GM19395 (cell line): ENCODE data around the gene USP49.
A peak's percentile ranks its signal among the peaks of the same experiment; 100 is the strongest.

Experiments used
- ATAC-seq: cut with Tn5 transposase; IDR thresholded peaks from one replicate; pipeline ENCODE4 v1.9.1; 2021; ENCODE audit warnings: mild to moderate bottlenecking, moderate library complexity; ENCODE audit not compliant: unreplicated experiment

The USP49 gene

GRCh38 chr6:41931792-41932191 is 36.6 kb upstream of the USP49 start:
- no peak for ATAC-seq

- no peak for ATAC-seq
Observed at GRCh38 chr6:41929924-41930323, 34.7 kb upstream of the USP49 start.

- ATAC-seq: no peak
Observed at GRCh38 chr6:41927253-41927652, 32.1 kb upstream of the USP49 start.

- ATAC-seq: no peak
Observed at GRCh38 chr6:41922154-41922553, 27.0 kb upstream of the USP49 start.

DNA sequence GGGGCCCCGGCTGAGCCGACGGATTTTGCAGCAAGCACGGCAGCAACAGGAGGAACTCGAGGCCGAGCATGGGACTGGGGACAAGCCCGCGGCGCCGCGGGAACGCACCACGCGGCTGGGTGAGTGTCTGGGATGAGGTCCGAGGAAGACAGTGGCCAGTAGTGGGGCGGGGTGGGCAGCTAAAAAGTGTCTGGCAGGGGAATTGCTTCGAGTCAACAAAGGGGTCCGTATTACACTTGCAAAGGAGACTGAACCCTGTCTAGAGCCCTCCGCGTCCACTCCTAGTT is 26.5 kb upstream of the USP49 start:
- ATAC-seq: no peak

- ATAC-seq: peak; percentile 93
Observed at GRCh38 chr6:41920921-41921711, 25.9 kb upstream of the USP49 start, which contains the start of the genes BYSL and MED20. Gene BYSL, plus strand, starts transcription at chr6:41921499. Its CDS starts 64 bp downstream, at chr6:41921563. Gene MED20, minus strand, starts transcription at chr6:41921139. Its CDS starts 121 bp downstream, at chr6:41921018.

- ATAC-seq: no peak
Observed at GRCh38 chr6:41917528-41917927, 22.4 kb upstream of the USP49 start.

GRCh38 chr6:41914869-41915530 is 19.8 kb upstream of the USP49 start:
- ATAC-seq: no peak

DNA sequence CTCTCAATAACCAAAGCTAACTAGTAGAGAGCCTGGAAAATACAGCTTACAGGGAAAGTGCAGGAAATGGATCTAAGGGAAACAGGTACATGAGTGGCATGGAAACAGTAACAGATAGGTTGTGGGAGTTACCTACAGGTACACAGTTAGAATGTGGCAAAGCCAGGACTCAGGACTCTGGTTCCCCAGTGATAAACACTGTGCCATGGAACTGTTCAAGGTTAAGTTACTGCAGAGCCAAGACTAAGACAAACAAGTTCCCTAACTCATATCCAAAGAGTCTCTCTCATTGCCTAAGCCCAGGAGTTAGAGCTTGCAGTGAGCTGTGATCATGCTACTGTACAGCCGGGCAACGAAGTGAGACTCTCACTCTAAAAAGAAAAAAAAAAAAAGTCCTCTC is 19.2 kb upstream of the USP49 start:
- ATAC-seq: no peak

DNA sequence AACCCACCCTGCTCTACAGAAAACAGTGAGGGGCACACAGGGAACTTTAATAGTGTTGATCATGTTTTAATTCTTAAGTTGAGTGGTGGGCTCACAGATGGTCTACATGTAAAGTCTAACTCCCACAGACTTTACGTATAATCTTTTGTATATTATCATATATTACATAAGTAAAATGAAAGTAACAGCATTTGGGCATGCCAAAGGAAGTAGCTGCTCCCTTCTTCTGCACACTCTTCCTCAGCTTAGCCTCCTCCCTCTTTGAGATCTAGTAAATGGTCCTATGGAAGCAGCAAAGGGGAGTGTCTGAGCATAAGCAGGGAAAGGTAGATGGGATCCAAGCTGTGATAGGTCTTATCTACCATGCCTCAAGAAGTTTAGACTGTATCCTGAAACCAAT is 14.6 kb upstream of the USP49 start:
- no peak for ATAC-seq

GRCh38 chr6:41901882-41902519 is 6.8 kb upstream of the USP49 start:
- ATAC-seq: no peak

GRCh38 chr6:41900861-41901260 is 5.7 kb upstream of the USP49 start:
- ATAC-seq: no peak

DNA sequence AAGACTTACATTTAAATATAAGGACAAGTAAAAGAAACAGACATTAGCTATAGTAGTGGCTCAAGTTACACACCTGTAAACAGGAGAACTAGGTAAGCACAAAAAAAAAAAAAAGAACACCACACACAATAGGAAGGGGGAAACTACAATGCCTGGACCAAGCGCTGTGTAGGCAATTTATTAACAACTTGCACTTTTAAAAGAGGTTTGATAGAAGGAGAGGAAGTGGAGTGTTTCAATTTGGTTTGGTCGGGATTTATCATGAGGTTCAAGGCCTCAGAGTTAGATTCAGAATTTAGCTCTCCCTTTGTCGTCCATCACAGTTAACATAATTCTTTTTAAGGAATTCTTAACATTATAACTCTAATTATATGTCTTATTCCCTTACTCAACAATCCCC is 1.1 kb upstream of the USP49 start:
- ATAC-seq: no peak

DNA sequence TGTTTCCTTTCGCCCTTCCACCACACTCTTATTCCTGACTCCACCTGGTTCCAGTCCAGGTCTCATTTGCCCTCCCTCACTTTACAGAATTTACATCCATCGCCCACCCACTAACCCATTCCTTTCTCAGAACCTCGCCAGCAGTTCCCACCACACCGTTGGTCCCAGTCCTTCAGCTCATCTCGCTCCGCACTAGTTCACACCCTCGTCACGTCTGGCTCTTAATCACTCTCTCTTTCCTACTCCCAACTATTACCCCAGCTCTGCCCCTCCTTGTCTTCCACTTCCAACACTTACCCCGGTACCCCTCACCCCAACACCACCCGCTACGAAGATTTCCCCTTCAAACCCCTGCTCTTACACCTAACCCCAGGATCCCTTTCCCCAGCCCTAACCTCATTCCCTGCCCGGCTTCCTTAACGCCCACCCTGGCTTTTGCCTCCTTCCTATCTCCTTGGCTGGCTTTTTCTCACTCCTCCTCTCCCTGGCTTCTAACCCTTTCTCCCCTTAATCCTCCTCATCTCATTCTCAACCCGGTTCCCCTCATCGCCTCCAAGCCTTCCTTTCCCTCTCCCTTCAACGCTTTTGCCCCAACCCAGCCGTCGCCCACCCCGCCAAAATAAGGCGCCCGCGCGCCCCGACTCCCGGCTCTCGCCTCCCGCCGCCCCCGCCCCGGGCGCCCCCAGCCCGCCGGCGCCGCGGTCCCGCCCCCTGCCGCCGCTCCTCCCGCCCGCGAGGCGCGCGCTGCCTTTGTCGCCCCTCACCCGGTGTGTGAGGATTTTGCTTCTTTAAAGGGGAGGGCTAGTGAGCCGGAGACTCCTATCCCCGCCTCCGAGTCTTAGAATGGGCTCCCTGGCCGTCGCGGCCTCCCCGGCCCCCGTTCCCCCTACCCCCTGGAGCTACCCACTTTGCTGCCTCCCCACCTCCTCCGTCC is 542 bp downstream of the USP49 start:
- peak; percentile 35 for ATAC-seq

GRCh38 chr6:41892921-41893564 is 2.1 kb downstream of the USP49 start:
- no peak for ATAC-seq

DNA sequence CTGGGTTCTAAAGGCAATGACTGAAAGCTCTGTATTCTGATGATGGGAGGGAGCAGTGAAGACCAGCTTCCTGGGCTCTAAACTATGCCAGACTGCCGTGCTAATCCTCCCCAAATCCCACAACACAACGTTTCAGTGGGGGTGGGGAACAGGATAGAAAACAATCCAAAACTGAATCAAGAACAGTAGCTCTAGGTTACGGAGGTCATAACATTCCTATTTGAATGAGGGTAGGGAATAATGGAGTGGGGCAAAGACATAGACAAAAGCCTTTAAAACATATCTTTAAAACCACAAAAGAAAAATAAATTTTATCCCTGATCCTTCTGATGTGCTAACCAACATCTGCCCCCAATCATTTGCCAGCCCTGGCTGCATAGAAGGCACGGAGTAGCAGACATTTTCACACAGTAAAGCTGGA is 7.8 kb downstream of the USP49 start:
- no peak for ATAC-seq

DNA sequence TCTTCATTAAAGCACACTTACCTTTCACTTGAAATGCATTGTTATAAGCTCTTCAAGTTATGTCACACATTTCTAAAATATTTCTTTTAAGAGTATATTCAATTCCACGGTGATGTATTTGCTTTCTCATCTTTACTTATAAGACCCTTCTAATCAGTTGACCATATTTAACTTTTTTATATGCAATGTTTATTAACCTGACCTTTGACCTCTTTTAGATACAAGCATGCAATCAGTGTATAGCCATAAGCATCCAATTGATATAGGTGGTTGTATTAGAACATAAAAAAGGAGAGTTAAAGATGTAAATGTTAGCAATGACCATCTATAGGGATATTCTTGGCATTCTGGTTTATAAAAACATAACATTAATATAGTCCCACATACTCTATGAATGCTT is 9.2 kb downstream of the USP49 start:
- ATAC-seq: no peak

GRCh38 chr6:41884957-41885356 is 10.2 kb downstream of the USP49 start:
- no peak for ATAC-seq

- ATAC-seq: no peak
Observed at GRCh38 chr6:41881506-41881905, 13.7 kb downstream of the USP49 start.

- ATAC-seq: no peak
Observed at GRCh38 chr6:41878961-41879405, 16.2 kb downstream of the USP49 start.
